Memory B cell (primary cell): ENCODE data around the gene BABAM1.

ENCODE experiments used
- ATAC-seq: fragments of 150-1000 bp; cut with Tn5 transposase; 2 replicates; pipeline ENCODE4 v1.10.0; 2021; ENCODE audit warnings: low read depth, mild to moderate bottlenecking, moderate library complexity
- DNase-seq, 2 donors: peaks; one replicate each; pipeline ENCODE4 v3.0.0; 2022; ENCODE audit warnings: low spot score in 2 of 2
- H3K27ac Mint-ChIP-seq: one replicate; pipeline ENCODE4 v1.8.0; 2022; ENCODE audit warnings: mild to moderate bottlenecking, moderate library complexity, mixed read lengths
- H3K27me3 Mint-ChIP-seq: one replicate; pipeline ENCODE4 v1.8.0; 2022; ENCODE audit warnings: mixed read lengths
- H3K36me3 Mint-ChIP-seq: one replicate; pipeline ENCODE4 v1.8.0; 2022; ENCODE audit warnings: mild to moderate bottlenecking, mixed read lengths
- H3K4me1 Mint-ChIP-seq: one replicate; pipeline ENCODE4 v1.8.0; 2022; ENCODE audit warnings: mixed read lengths
- H3K4me3 Mint-ChIP-seq: one replicate; pipeline ENCODE4 v1.8.0; 2022; ENCODE audit warnings: mild to moderate bottlenecking, moderate library complexity, mixed read lengths
- H3K9me3 Mint-ChIP-seq: one replicate; pipeline ENCODE4 v1.8.0; 2022; ENCODE audit warnings: mixed read lengths

The BABAM1 gene

DNA sequence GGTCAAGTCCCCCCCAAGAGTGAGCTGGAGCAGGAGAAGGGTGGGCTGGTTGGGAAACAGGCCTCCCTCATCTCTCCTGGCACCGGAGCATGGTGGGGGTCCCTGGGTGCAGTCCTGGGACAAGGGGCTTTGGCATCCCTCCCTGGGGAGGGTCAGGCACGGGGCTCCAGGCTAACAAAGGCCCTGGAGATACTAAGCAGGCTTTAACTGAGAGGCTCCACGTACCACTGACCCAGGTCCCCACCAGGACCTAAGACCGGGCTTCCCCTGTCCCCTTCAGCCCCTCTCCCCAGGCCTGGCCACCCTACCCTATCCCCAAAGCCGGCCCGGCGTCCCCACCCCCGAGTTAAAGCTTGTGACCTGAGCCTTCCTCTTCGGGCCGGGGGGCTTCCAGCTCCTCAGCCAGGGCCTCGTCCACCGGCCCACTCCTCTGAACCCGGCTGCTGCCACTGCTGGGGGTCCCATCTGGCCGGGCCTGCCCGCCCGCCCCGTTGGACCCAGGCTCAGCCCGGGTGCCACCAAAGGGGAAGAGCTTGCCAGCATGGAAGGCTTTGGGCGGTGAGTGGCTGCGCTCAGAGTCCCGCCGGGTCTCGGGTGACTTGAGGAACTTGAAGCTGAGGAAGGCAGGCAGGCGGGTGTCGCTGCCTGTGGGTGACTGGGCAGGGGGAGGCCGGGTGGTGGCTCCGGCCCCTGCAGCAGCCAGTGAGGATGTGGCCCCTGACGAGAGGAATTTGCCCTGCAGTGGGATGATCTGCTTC lies 57.3 kb downstream of the BABAM1 start:
- Mint-ChIP-seq H3K4me1 (peaks cover 6% of the 10 kb centered on the region), H3K27me3 (no peaks in the 10 kb centered on the region), H3K9me3 (no peaks in the 10 kb centered on the region), H3K27ac (no peak overlapping the region), H3K4me3 (no peak overlapping the region), H3K36me3 (peaks cover 14% of the 10 kb centered on the region)
- no peak for ATAC-seq
- no peak for DNase-seq

DNA sequence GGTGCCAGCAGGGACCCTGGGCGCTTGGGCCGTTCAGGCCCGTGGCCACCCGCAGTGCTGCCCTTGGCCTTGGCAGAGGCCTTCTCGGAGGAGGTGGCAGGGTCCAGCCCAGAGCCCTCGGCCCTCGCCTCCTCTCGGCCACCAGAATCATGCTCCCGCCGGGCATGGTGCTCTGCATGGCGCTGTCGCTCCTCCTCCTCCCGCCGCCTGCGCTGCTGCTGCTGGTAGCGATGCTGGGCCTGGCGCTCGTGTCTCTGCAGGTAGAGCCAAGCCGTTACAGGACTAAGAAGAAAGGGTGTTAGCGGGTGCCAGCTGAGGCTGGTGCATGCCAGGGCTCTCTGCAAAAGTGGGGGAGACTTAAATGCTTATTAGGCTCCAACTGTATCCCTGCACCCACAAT lies 57.9 kb downstream of the BABAM1 start:
- no peak for DNase-seq
- Mint-ChIP-seq H3K4me3 (no peak overlapping the region), H3K4me1 (peaks cover 6% of the 10 kb centered on the region), H3K36me3 (peaks cover 11% of the 10 kb centered on the region), H3K9me3 (no peaks in the 10 kb centered on the region), H3K27me3 (no peaks in the 10 kb centered on the region), H3K27ac (no peak overlapping the region)
- no peak for ATAC-seq

GRCh38 chr19:17325881-17326594 lies 58.8 kb downstream of the BABAM1 start:
- no peak for DNase-seq
- peaks cover 4% of the 10 kb centered on the region for H3K27me3 Mint-ChIP-seq
- H3K27ac Mint-ChIP-seq, result no peak overlapping the region
- no peak for ATAC-seq
- H3K36me3 Mint-ChIP-seq, result peaks cover 9% of the 10 kb centered on the region
- H3K4me1 Mint-ChIP-seq, result peaks cover 9% of the 10 kb centered on the region
- H3K9me3 Mint-ChIP-seq, result no peaks in the 10 kb centered on the region
- no peak overlapping the region for H3K4me3 Mint-ChIP-seq

DNA sequence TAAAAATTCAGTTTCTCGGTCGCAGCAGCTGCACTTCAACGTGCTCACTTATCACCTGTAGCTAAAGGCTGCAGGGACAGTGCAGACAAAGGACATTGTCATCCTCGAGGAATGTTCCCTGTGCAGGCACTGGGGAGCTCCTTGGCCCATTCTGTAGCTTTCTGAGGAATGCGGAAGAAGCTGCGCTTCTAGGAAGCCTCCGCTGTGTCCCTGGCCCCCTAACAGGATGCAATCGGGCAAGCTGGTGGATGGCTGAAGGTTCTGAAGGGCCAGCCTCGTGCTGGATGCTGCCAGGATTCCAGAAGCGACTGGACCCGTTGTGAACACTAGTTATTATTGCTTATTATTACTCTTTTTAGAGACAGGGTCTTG lies 59.3 kb downstream of the BABAM1 start:
- H3K4me1 Mint-ChIP-seq, result peaks cover 9% of the 10 kb centered on the region
- no peak overlapping the region for H3K27ac Mint-ChIP-seq
- H3K36me3 Mint-ChIP-seq, result peaks cover 9% of the 10 kb centered on the region
- DNase-seq (no peak), ATAC-seq (no peak)
- no peak overlapping the region for H3K4me3 Mint-ChIP-seq
- H3K9me3 Mint-ChIP-seq, result no peaks in the 10 kb centered on the region
- peaks cover 4% of the 10 kb centered on the region for H3K27me3 Mint-ChIP-seq

GRCh38 chr19:17327068-17327653 lies 59.9 kb downstream of the BABAM1 start:
- H3K27me3 Mint-ChIP-seq, result peaks cover 4% of the 10 kb centered on the region
- H3K27ac Mint-ChIP-seq, result no peak overlapping the region
- H3K4me3 Mint-ChIP-seq, result no peak overlapping the region
- H3K4me1 Mint-ChIP-seq, result peaks cover 9% of the 10 kb centered on the region
- DNase-seq, result no peak
- H3K9me3 Mint-ChIP-seq, result no peaks in the 10 kb centered on the region
- H3K36me3 Mint-ChIP-seq, result peaks cover 8% of the 10 kb centered on the region
- ATAC-seq, result no peak

DNA sequence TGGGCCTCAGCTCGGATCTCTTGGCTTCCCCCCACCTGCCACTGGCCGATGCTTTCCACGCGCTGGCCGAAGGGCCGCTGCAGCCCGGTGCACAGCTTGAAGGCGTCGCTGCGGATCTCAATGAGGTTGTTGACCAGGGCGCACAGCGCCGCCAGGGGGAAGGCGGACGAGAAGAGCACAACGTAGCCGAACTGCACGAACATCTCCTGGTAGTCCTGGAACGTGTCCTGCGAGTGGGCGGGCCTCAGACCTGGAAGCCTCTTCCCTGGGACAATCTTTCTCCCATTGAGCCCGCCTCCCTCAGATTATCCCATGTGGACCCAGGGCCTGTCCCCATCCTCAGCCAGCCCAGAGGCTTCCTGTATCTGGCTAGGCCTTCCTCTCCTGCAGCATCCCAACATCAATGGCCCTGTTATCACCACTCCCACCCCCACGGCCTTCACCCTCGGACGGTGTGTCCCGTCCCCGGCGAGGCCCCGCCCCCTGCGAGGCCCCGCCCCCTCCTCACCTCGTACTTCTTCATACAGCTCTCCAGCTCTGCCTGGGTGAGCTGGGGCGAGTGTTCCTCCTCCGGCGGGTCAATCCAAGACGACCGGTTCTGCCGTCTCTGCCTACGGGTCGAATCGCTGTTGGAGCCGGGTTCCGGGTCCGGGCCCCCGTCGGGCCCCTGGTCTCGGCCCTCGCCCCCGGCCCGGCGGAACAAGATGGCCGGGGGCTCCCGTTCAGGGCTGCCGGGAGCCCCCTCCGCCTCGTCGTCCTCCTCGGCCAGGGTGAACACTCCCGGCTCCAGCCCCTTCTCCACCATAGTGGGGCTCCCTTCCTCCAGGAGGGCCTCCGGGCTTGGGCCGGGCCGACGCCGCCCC lies 60.6 kb downstream of the BABAM1 start:
- Mint-ChIP-seq H3K36me3 (peaks cover under 1% of the 10 kb centered on the region), H3K27ac (no peak overlapping the region), H3K4me1 (peaks cover 9% of the 10 kb centered on the region)

More for the DNA sequence above, 60.6 kb downstream of the BABAM1 start:
- Mint-ChIP-seq H3K27me3 (peaks cover 8% of the 10 kb centered on the region), H3K9me3 (no peaks in the 10 kb centered on the region), H3K4me3 (peak overlapping the region; percentile 71)
- peak; percentile 81 for ATAC-seq
- DNase-seq, result peak in 1 of 2 donors; percentile 58
